Natural killer cell (primary cell): ENCODE results near the gene LEKR1. TPM values are rescaled to one million over a fixed set of nuclear protein-coding genes. Genes with fewer than 3 reads are reported as not detected.

Experiments used
- ATAC-seq, 3 donors: fragments of 150-1000 bp in 2 of 3; fragments of 200-7000 bp in 1 of 3; cut with Tn5 transposase; 1 replicate in 1 of 3; 2 replicates in 2 of 3; pipeline ENCODE4 v1.10.0; 2021; ENCODE audit warnings: mild to moderate bottlenecking in 2 of 3, moderate library complexity in 2 of 3
- DNase-seq, 2 donors: peaks; one replicate each; pipeline versions ENCODE4 v3.0.0 to v3.0.0-alpha.2; 2013 to 2021; ENCODE audit warnings: mixed read lengths in 1 of 2
- H3K27ac ChIP-seq: one replicate; pipeline ENCODE4 v1.5.1; 2013; ENCODE audit warnings: mild to moderate bottlenecking, low read length
- H3K27me3 ChIP-seq: one replicate; pipeline ENCODE4 v1.6.1; 2013; ENCODE audit warnings: low read length; ENCODE audit not compliant: control insufficient read depth, insufficient read depth
- H3K36me3 ChIP-seq: one replicate; pipeline ENCODE4 v1.6.1; 2013; ENCODE audit warnings: low read length; ENCODE audit not compliant: control insufficient read depth, insufficient read depth
- H3K4me1 ChIP-seq: one replicate; pipeline ENCODE4 v1.6.1; 2013; ENCODE audit warnings: low read length; ENCODE audit not compliant: control insufficient read depth, insufficient read depth
- H3K4me3 ChIP-seq: one replicate; pipeline ENCODE4 v1.5.1; 2013; ENCODE audit warnings: low read length
- H3K9me3 ChIP-seq: one replicate; pipeline ENCODE4 v1.6.1; 2013; ENCODE audit warnings: low read length; ENCODE audit not compliant: control insufficient read depth, insufficient read depth
- H3K27ac Mint-ChIP-seq, 2 donors: one replicate each; pipeline ENCODE4 v1.8.0; 2022; ENCODE audit warnings: mild to moderate bottlenecking in 2 of 2, mixed read lengths in 2 of 2, moderate library complexity in 1 of 2
- H3K27me3 Mint-ChIP-seq, 2 donors: one replicate each; pipeline ENCODE4 v1.8.0; 2022; ENCODE audit warnings: low read depth in 2 of 2, mixed read lengths in 2 of 2
- H3K36me3 Mint-ChIP-seq: one replicate; pipeline ENCODE4 v1.8.0; 2022; ENCODE audit warnings: mixed read lengths
- H3K4me1 Mint-ChIP-seq, 2 donors: one replicate each; pipeline ENCODE4 v1.8.0; 2022; ENCODE audit warnings: mixed read lengths in 2 of 2
- H3K4me3 Mint-ChIP-seq: one replicate; pipeline ENCODE4 v1.8.0; 2022; ENCODE audit warnings: mild to moderate bottlenecking, moderate library complexity, mixed read lengths
- H3K9me3 Mint-ChIP-seq, 2 donors: one replicate each; pipeline ENCODE4 v1.8.0; 2022; ENCODE audit warnings: mixed read lengths in 2 of 2
- CTCF ChIP-seq: fragments of 200-600 bp; IDR thresholded peaks from one replicate; pipeline ENCODE4 v1.8.0; 2022; ENCODE audit warnings: antibody characterized with exemption
- WGBS: methylation state at CpG from one replicate; pipeline ENCODE4 v1.1.7; 2013; ENCODE audit warnings: missing lambda C conversion rate; ENCODE audit not compliant: insufficient coverage; 5-methylcytosine and 5-hydroxymethylcytosine counted together
- intact Hi-C: fragments of 100-400 bp; cut with micrococcal nuclease; formaldehyde crosslinking; loops from one replicate; pipeline ENCODE4 v1.14.2; 2022
- total RNA-seq, 4 donors: library from RNA; stranded (reverse); fragments of 120-200 nt in 1 of 4; gene quantifications; one replicate each; pipeline versions ENCODE4 v1.2.3 to v1.2.4, GENCODE V29; 2013 to 2022

The LEKR1 gene
- total RNA-seq, 3 donors from 2014 or later (not counting 1 experiment from before 2014, with no cell fraction given): 1.1 to 1.7 (median 1.2) TPM

- Mint-ChIP-seq H3K27me3 (peaks cover 3 to 12% of the 10 kb centered on the region in 2 donors), H3K36me3 (no peaks in the 10 kb centered on the region), H3K9me3 (no peaks in the 10 kb centered on the region), H3K4me3 (no peak overlapping the region), H3K4me1 (peaks cover 0 to 7% of the 10 kb centered on the region in 2 donors), H3K27ac (no peak overlapping the region)
- ATAC-seq: no peak
- H3K36me3 ChIP-seq: no peaks in the 10 kb centered on the region
- no peak overlapping the region for H3K27ac ChIP-seq
- intact Hi-C loops: no loop called here
- H3K4me3 ChIP-seq: no peak overlapping the region
- no peaks in the 10 kb centered on the region for H3K9me3 ChIP-seq
- H3K4me1 ChIP-seq: peaks cover 10% of the 10 kb centered on the region
- H3K27me3 ChIP-seq: no peaks in the 10 kb centered on the region
- DNase-seq: no peak
- no peak for TF ChIP-seq CTCF
- 96% methylated on average over 4 of the region's 4 CpGs for WGBS
Measured at GRCh38 chr3:157077565-157077991, 251.4 kb downstream of the LEKR1 start.

- Histone ChIP-seq H3K4me3 (no peak overlapping the region), H3K9me3 (no peaks in the 10 kb centered on the region), H3K27ac (no peak overlapping the region), H3K27me3 (no peaks in the 10 kb centered on the region), H3K36me3 (no peaks in the 10 kb centered on the region), H3K4me1 (peaks cover 10% of the 10 kb centered on the region)
- no peak for TF ChIP-seq CTCF
- 89% methylated on average over 4 of the region's 5 CpGs for WGBS
- DNase-seq (no peak), ATAC-seq (no peak)
- H3K27ac Mint-ChIP-seq: no peak overlapping the region
- H3K9me3 Mint-ChIP-seq: no peaks in the 10 kb centered on the region
- no peak overlapping the region for H3K4me3 Mint-ChIP-seq
- H3K4me1 Mint-ChIP-seq: peaks cover 0 to 7% of the 10 kb centered on the region in 2 donors
- no peaks in the 10 kb centered on the region for H3K36me3 Mint-ChIP-seq
- peaks cover 6 to 19% of the 10 kb centered on the region in 2 donors for H3K27me3 Mint-ChIP-seq
- intact Hi-C loops: no loop called here
Measured at GRCh38 chr3:157078131-157078810, 252.1 kb downstream of the LEKR1 start.

- Mint-ChIP-seq H3K36me3 (no peaks in the 10 kb centered on the region), H3K4me3 (no peak overlapping the region), H3K27ac (no peak overlapping the region), H3K9me3 (no peaks in the 10 kb centered on the region), H3K27me3 (peaks cover 6 to 19% of the 10 kb centered on the region in 2 donors), H3K4me1 (peaks cover 0 to 7% of the 10 kb centered on the region in 2 donors)
- no peak for TF ChIP-seq CTCF
- H3K27ac ChIP-seq: no peak overlapping the region
- no peaks in the 10 kb centered on the region for H3K36me3 ChIP-seq
- intact Hi-C loops: no loop called here
- H3K27me3 ChIP-seq: no peaks in the 10 kb centered on the region
- WGBS: 90% methylated on average over 2 of the region's 2 CpGs
- peaks cover 10% of the 10 kb centered on the region for H3K4me1 ChIP-seq
- no peak for DNase-seq
- no peak for ATAC-seq
- no peaks in the 10 kb centered on the region for H3K9me3 ChIP-seq
- no peak overlapping the region for H3K4me3 ChIP-seq
Measured at GRCh38 chr3:157078811-157079185, 252.6 kb downstream of the LEKR1 start.
